Activated T-helper 17 cell treated with anti-CD3 and anti-CD28 coated beads, Interleukin-2, amount 50 U/mL, for 72 hours (primary cell): Measurements from ENCODE around the gene HADHA. TPM values are rescaled to one million over a fixed set of nuclear protein-coding genes. Genes with fewer than 3 reads are reported as not detected.

Experiments used
- total RNA-seq, 2 donors: library from RNA; stranded (reverse); gene quantifications; one replicate each; pipeline ENCODE4 v1.2.3, GENCODE V29; 2022

Gene HADHA
- total RNA-seq, 2 donors from 2014 or later = 95.0 to 141 TPM

Other genes starting within 250 kb of the HADHA start
- gene RAB10, start 210.5 kb downstream of the HADHA start, total RNA-seq = 100 to 1,000 TPM in 1 of 2 donors, 10 to 100 TPM in 1; 68.5 to 107 TPM
- gene GAREM2, start 71.5 kb downstream of the HADHA start, total RNA-seq = 1 to 10 TPM; 2.1 TPM
- 10 to 100 TPM; 86.2 to 87.0 TPM for gene HADHB, start 307 bp upstream of the HADHA start, total RNA-seq
- gene SELENOI, start 101.5 kb upstream of the HADHA start, total RNA-seq = 10 to 100 TPM; 21.0 to 44.5 TPM
- 1 to 10 TPM; 1.4 to 3.0 TPM for gene ADGRF3, start 102.2 kb upstream of the HADHA start, total RNA-seq
- not detected for gene DRC1, start 157.3 kb upstream of the HADHA start, total RNA-seq
- 1 to 10 TPM in 1 of 2 donors, under 1 TPM in 1; 0.95 to 2.1 TPM for gene OTOF, start 233.5 kb upstream of the HADHA start, total RNA-seq